Measurements from ENCODE around the gene SIRT4.
"Not testable (repeated sequence)": the region's sequence is repeated elsewhere in the genome, so short reads cannot be mapped to it uniquely, and the experiment has no call there.

Gene SIRT4

GRCh38 chr12:120335447-120335846, 33.3 kb downstream of the SIRT4 start:
- not testable (repeated sequence) for H3K4me3 Mint-ChIP-seq, H3K27ac Mint-ChIP-seq, H3K36me3 Mint-ChIP-seq, H3K4me1 Mint-ChIP-seq
- peak; percentile 52 for DNase-seq
- peaks cover 22% of the 10 kb centered on the region for H3K9me3 Mint-ChIP-seq
- H3K27me3 Mint-ChIP-seq, result peaks cover 41% of the 10 kb centered on the region
- CTCF ChIA-PET, result interaction anchor here (0.8 to 1.5 kb wide), 3 partner anchors 20 to 92 kb away, joined by 3 read pairs; no protein-coding TSS in a partner anchor

GRCh38 chr12:120336392-120336791, 34.3 kb downstream of the SIRT4 start:
- H3K27ac Mint-ChIP-seq, H3K4me3 Mint-ChIP-seq, H3K36me3 Mint-ChIP-seq, DNase-seq, H3K4me1 Mint-ChIP-seq: not testable (repeated sequence)
- CTCF ChIA-PET, result interaction anchor here (1.3 to 1.5 kb wide), 2 partner anchors 91 to 93 kb away, joined by 3 to 4 read pairs; no protein-coding TSS in a partner anchor
- Mint-ChIP-seq H3K9me3 (peaks cover 22% of the 10 kb centered on the region), H3K27me3 (peaks cover 47% of the 10 kb centered on the region)

- Mint-ChIP-seq H3K4me3 (no peak overlapping the region), H3K36me3 (peaks cover 6% of the 10 kb centered on the region), H3K27ac (no peak overlapping the region), H3K27me3 (peaks cover 34% of the 10 kb centered on the region), H3K9me3 (peaks cover 22% of the 10 kb centered on the region), H3K4me1 (no peaks in the 10 kb centered on the region)
- CTCF ChIA-PET, result interaction anchor here (1.0 kb wide), 1 partner anchor 11 kb away, joined by 3 read pairs; no protein-coding TSS in a partner anchor
- DNase-seq, result no peak
Measured at GRCh38 chr12:120337730-120338129, 35.6 kb downstream of the SIRT4 start.

GRCh38 chr12:120339256-120339655, 37.1 kb downstream of the SIRT4 start:
- Mint-ChIP-seq H3K27me3 (peaks cover 32% of the 10 kb centered on the region), H3K27ac (no peak overlapping the region), H3K4me3 (no peak overlapping the region), H3K9me3 (peaks cover 22% of the 10 kb centered on the region), H3K36me3 (peaks cover 6% of the 10 kb centered on the region), H3K4me1 (no peaks in the 10 kb centered on the region)
- DNase-seq, result no peak
- CTCF ChIA-PET, result interaction anchor here (0.6 kb wide), 1 partner anchor 46 kb away, joined by 3 read pairs; no protein-coding TSS in a partner anchor

- Mint-ChIP-seq H3K4me3 (no peak overlapping the region), H3K9me3 (peaks cover 8% of the 10 kb centered on the region), H3K4me1 (no peaks in the 10 kb centered on the region), H3K36me3 (peaks cover 5% of the 10 kb centered on the region), H3K27me3 (peaks cover 28% of the 10 kb centered on the region), H3K27ac (no peak overlapping the region)
- CTCF ChIA-PET, result no interaction called here
- no peak for DNase-seq
Measured at GRCh38 chr12:120342175-120343038, 40.3 kb downstream of the SIRT4 start.

- no peaks in the 10 kb centered on the region for H3K36me3 Mint-ChIP-seq
- DNase-seq, result no peak
- no peaks in the 10 kb centered on the region for H3K4me1 Mint-ChIP-seq
- H3K27ac Mint-ChIP-seq, result no peak overlapping the region
- H3K9me3 Mint-ChIP-seq, result peaks cover under 1% of the 10 kb centered on the region
- no peak overlapping the region for H3K4me3 Mint-ChIP-seq
- CTCF ChIA-PET, result no interaction called here
- peaks cover 23% of the 10 kb centered on the region for H3K27me3 Mint-ChIP-seq
Measured at GRCh38 chr12:120343039-120343537, 41.0 kb downstream of the SIRT4 start.

GRCh38 chr12:120343692-120344091, 41.6 kb downstream of the SIRT4 start:
- no peak for DNase-seq
- CTCF ChIA-PET, result no interaction called here
- Mint-ChIP-seq H3K4me1 (no peaks in the 10 kb centered on the region), H3K36me3 (no peaks in the 10 kb centered on the region), H3K9me3 (no peaks in the 10 kb centered on the region), H3K27ac (no peak overlapping the region), H3K27me3 (peaks cover 23% of the 10 kb centered on the region), H3K4me3 (no peak overlapping the region)

GRCh38 chr12:120346031-120346430, 43.9 kb downstream of the SIRT4 start:
- CTCF ChIA-PET, result interaction anchor here (1.2 kb wide), 1 partner anchor 92 kb away, joined by 3 read pairs; the partner anchor contains the start of gene COX6A1
- no peaks in the 10 kb centered on the region for H3K9me3 Mint-ChIP-seq
- H3K36me3 Mint-ChIP-seq, result no peaks in the 10 kb centered on the region
- no peak for DNase-seq
- H3K27ac Mint-ChIP-seq, result no peak overlapping the region
- no peak overlapping the region for H3K4me3 Mint-ChIP-seq
- peaks cover 15% of the 10 kb centered on the region for H3K27me3 Mint-ChIP-seq
- H3K4me1 Mint-ChIP-seq, result no peaks in the 10 kb centered on the region

GRCh38 chr12:120346681-120347080, 44.6 kb downstream of the SIRT4 start:
- H3K9me3 Mint-ChIP-seq, result no peaks in the 10 kb centered on the region
- no peak overlapping the region for H3K27ac Mint-ChIP-seq
- H3K36me3 Mint-ChIP-seq, result no peaks in the 10 kb centered on the region
- H3K4me1 Mint-ChIP-seq, result no peaks in the 10 kb centered on the region
- peaks cover 16% of the 10 kb centered on the region for H3K27me3 Mint-ChIP-seq
- H3K4me3 Mint-ChIP-seq, result no peak overlapping the region
- no peak for DNase-seq
- CTCF ChIA-PET, result interaction anchor here (1.2 kb wide), 1 partner anchor 91 kb away, joined by 3 read pairs; the partner anchor contains the start of gene COX6A1

- Mint-ChIP-seq H3K9me3 (no peaks in the 10 kb centered on the region), H3K4me3 (no peak overlapping the region), H3K4me1 (no peaks in the 10 kb centered on the region), H3K27me3 (peaks cover 16% of the 10 kb centered on the region), H3K27ac (no peak overlapping the region), H3K36me3 (no peaks in the 10 kb centered on the region)
- CTCF ChIA-PET, result no interaction called here
- no peak for DNase-seq
Measured at GRCh38 chr12:120347766-120348165, 45.6 kb downstream of the SIRT4 start.

GRCh38 chr12:120350576-120351350, 48.6 kb downstream of the SIRT4 start:
- Mint-ChIP-seq H3K9me3 (no peaks in the 10 kb centered on the region), H3K27me3 (peaks cover 11% of the 10 kb centered on the region), H3K27ac (no peak overlapping the region), H3K4me1 (no peaks in the 10 kb centered on the region), H3K36me3 (no peaks in the 10 kb centered on the region), H3K4me3 (no peak overlapping the region)
- DNase-seq, result no peak
- CTCF ChIA-PET, result no interaction called here

- CTCF ChIA-PET, result no interaction called here
Measured at GRCh38 chr12:120352117-120352516, 50.0 kb downstream of the SIRT4 start.

GRCh38 chr12:120353136-120353535, 51.0 kb downstream of the SIRT4 start:
- Mint-ChIP-seq H3K4me3 (no peak overlapping the region), H3K4me1 (no peaks in the 10 kb centered on the region), H3K9me3 (no peaks in the 10 kb centered on the region), H3K36me3 (no peaks in the 10 kb centered on the region), H3K27ac (no peak overlapping the region), H3K27me3 (peaks cover 29% of the 10 kb centered on the region)
- CTCF ChIA-PET, result no interaction called here
- DNase-seq, result no peak

More at GRCh38 chr12:120352117-120352516, 50.0 kb downstream of the SIRT4 start:
- Mint-ChIP-seq H3K4me1 (no peaks in the 10 kb centered on the region), H3K27ac (no peak overlapping the region), H3K4me3 (no peak overlapping the region), H3K9me3 (no peaks in the 10 kb centered on the region), H3K36me3 (no peaks in the 10 kb centered on the region), H3K27me3 (peaks cover 20% of the 10 kb centered on the region)
- DNase-seq, result no peak

- no peaks in the 10 kb centered on the region for H3K9me3 Mint-ChIP-seq
- no peaks in the 10 kb centered on the region for H3K4me1 Mint-ChIP-seq
- no peaks in the 10 kb centered on the region for H3K36me3 Mint-ChIP-seq
- no peak overlapping the region for H3K4me3 Mint-ChIP-seq
- no peak for DNase-seq
- H3K27me3 Mint-ChIP-seq, result peaks cover 29% of the 10 kb centered on the region
- CTCF ChIA-PET, result no interaction called here
- no peak overlapping the region for H3K27ac Mint-ChIP-seq
Measured at GRCh38 chr12:120353556-120354317, 51.6 kb downstream of the SIRT4 start.

Measured in activated naive CD4-positive, alpha-beta T cell treated with anti-CD3 and anti-CD28 coated beads, Interleukin-2, amount 10 ng/mL, durations not matched to agents 7 days and 5 days (primary cell).